A549 (cell line): Measurements from ENCODE around the gene CDH11.

ENCODE experiments used
- CEBPB ChIP-seq, 2 experiments: fragments of >200 bp in 1 of 2; sonication (Bioruptor Twin) in 1 of 2; formaldehyde crosslinking in 1 of 2; IDR thresholded peaks; 2 replicates each; pipeline ENCODE4 v1.6.1; 2012 to 2016
- EHMT2 ChIP-seq: fragments of 200-600 bp; sonication (generic); IDR thresholded peaks from 2 replicates; pipeline ENCODE4 v1.6.1; 2016; ENCODE audit warnings: antibody characterized with exemption, low read depth, mild to moderate bottlenecking, moderate library complexity
- EP300 ChIP-seq, 2 experiments: fragments of >200 bp; sonication (Bioruptor Twin); formaldehyde crosslinking; IDR thresholded peaks; 2 replicates in 1 of 2; 3 replicates in 1 of 2; pipeline ENCODE4 v1.6.1; 2016 to 2017
- HEYL ChIP-seq: fragments of 250-450 bp; sonication (Bioruptor Pico); IDR thresholded peaks from 2 replicates; pipeline ENCODE4 v1.8.0; 2021; ENCODE audit warnings: mild to moderate bottlenecking, moderate library complexity
- MAZ ChIP-seq: fragments of 150-350 bp; IDR thresholded peaks from 2 replicates; pipeline ENCODE4 v1.6.1; 2014; ENCODE audit warnings: antibody characterized with exemption, low read depth, low read length, borderline replicate concordance
- NFE2L2 ChIP-seq: fragments of 150-350 bp; conservative IDR thresholded peaks from 2 replicates; pipeline ENCODE4 v1.6.1; 2014; ENCODE audit warnings: low read length
- POLR2A ChIP-seq: IDR thresholded peaks from 2 replicates; pipeline ENCODE4 v1.6.1; 2012; ENCODE audit warnings: mild to moderate bottlenecking, low read length
- RAD21 ChIP-seq, 2 experiments: fragments of >200 bp in 1 of 2; sonication (Bioruptor Twin) in 1 of 2; formaldehyde crosslinking in 1 of 2; IDR thresholded peaks in 1 of 2; conservative IDR thresholded peaks in 1 of 2; 2 replicates in 1 of 2; 3 replicates in 1 of 2; pipeline ENCODE4 v1.6.1; 2012 to 2018; ENCODE audit warnings: inconsistent platforms in 1 of 2
- TP53 ChIP-seq: fragments of 250-450 bp; sonication (Bioruptor Pico); IDR thresholded peaks from 2 replicates; pipeline ENCODE4 v1.5.0; 2021; ENCODE audit warnings: mild to moderate bottlenecking, moderate library complexity
- USF2 ChIP-seq: fragments of 450-650 bp; IDR thresholded peaks from 2 replicates; pipeline ENCODE4 v1.6.1; 2014; ENCODE audit warnings: antibody characterized with exemption
- TF ChIP-seq, protein P1 (sequence below): fragments of >200 bp; sonication (Bioruptor Twin); formaldehyde crosslinking; IDR thresholded peaks from 3 replicates; pipeline ENCODE4 v1.5.1; 2016
- TF ChIP-seq, protein P2 (sequence below): IDR thresholded peaks from 2 replicates; pipeline ENCODE4 v1.6.1; 2012

DNA sequence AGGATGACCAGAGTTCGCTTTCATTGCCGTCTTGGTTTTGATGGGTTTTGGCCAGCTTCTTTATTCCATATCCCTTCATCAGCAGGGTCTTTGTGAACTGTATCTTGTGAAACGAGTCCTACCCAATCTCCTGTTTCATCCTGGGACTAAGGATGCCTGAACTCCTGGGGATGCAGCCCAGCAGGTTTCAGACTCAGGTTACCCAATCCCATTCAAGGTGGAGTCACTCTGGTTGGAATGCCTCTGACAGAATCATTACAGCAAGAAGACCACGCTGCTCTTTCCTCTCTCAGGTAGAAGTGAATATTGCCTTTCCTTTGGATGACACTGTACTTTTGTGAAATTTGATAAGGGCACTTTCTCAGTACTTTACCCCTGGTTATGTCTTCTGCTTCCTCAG lies 98.1 kb downstream of the CDH11 start:
- no peak for TF ChIP-seq MAZ
- TF ChIP-seq, protein P1, sequence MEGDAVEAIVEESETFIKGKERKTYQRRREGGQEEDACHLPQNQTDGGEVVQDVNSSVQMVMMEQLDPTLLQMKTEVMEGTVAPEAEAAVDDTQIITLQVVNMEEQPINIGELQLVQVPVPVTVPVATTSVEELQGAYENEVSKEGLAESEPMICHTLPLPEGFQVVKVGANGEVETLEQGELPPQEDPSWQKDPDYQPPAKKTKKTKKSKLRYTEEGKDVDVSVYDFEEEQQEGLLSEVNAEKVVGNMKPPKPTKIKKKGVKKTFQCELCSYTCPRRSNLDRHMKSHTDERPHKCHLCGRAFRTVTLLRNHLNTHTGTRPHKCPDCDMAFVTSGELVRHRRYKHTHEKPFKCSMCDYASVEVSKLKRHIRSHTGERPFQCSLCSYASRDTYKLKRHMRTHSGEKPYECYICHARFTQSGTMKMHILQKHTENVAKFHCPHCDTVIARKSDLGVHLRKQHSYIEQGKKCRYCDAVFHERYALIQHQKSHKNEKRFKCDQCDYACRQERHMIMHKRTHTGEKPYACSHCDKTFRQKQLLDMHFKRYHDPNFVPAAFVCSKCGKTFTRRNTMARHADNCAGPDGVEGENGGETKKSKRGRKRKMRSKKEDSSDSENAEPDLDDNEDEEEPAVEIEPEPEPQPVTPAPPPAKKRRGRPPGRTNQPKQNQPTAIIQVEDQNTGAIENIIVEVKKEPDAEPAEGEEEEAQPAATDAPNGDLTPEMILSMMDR, result no peak
- no peak for TF ChIP-seq POLR2A
- no peak for TF ChIP-seq EP300 (IDR thresholded peaks at IDR 0.05)
- TF ChIP-seq CEBPB (IDR thresholded peaks at IDR 0.05), result no peak
- TF ChIP-seq EHMT2, result no peak
- TF ChIP-seq HEYL (CRISPR knock-in tag), result no peak
- TF ChIP-seq TP53 (CRISPR knock-in tag), result no peak
- no peak for TF ChIP-seq NFE2L2
- no peak for TF ChIP-seq RAD21 (conservative IDR thresholded peaks at IDR 0.05 in 1 of 2, IDR thresholded peaks at IDR 0.05 in 1 of 2)
- TF ChIP-seq, protein P2, sequence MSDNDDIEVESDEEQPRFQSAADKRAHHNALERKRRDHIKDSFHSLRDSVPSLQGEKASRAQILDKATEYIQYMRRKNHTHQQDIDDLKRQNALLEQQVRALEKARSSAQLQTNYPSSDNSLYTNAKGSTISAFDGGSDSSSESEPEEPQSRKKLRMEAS, result no peak
- no peak for TF ChIP-seq USF2
